Hematopoietic multipotent progenitor cell treated with erythropoietin and hydrocortisone succinate and interleukin-3 and kit ligand, for 17 days (in vitro differentiated cells): ENCODE data around the gene SESN1.

ENCODE experiments used
- DNase-seq: peaks from one replicate; pipeline ENCODE4 v3.0.0-alpha.2; 2015; ENCODE audit warnings: low spot score

The SESN1 gene

GRCh38 chr6:109060571-109060970 is 34.1 kb downstream of the SESN1 start:
- no peak for DNase-seq

- DNase-seq = no peak
Observed at GRCh38 chr6:109059571-109060021, 35.0 kb downstream of the SESN1 start.

- DNase-seq = peak; percentile 23
Observed at GRCh38 chr6:109059153-109059552, 35.5 kb downstream of the SESN1 start.

- no peak for DNase-seq
Observed at GRCh38 chr6:109058620-109059019, 36.0 kb downstream of the SESN1 start.

- DNase-seq = no peak
Observed at GRCh38 chr6:109056661-109057060, 38.0 kb downstream of the SESN1 start.

GRCh38 chr6:109055771-109056235 is 38.8 kb downstream of the SESN1 start:
- no peak for DNase-seq

GRCh38 chr6:109053336-109053735 is 41.3 kb downstream of the SESN1 start:
- DNase-seq = no peak

- no peak for DNase-seq
Observed at GRCh38 chr6:109052852-109053251, 41.8 kb downstream of the SESN1 start.

- no peak for DNase-seq
Observed at GRCh38 chr6:109052018-109052651, 42.5 kb downstream of the SESN1 start.

GRCh38 chr6:109051301-109052017 is 43.2 kb downstream of the SESN1 start:
- DNase-seq = no peak

GRCh38 chr6:109050447-109051102 is 44.1 kb downstream of the SESN1 start:
- DNase-seq = no peak

GRCh38 chr6:109050012-109050411 is 44.6 kb downstream of the SESN1 start:
- no peak for DNase-seq

- DNase-seq = no peak
Observed at GRCh38 chr6:109048670-109049415, 45.8 kb downstream of the SESN1 start.

GRCh38 chr6:109048176-109048575 is 46.5 kb downstream of the SESN1 start:
- DNase-seq = no peak

- DNase-seq = no peak
Observed at GRCh38 chr6:109045493-109045892, 49.2 kb downstream of the SESN1 start.

GRCh38 chr6:109039795-109040194 is 54.9 kb downstream of the SESN1 start:
- DNase-seq = no peak

- DNase-seq = no peak
Observed at GRCh38 chr6:109038837-109039398, 55.7 kb downstream of the SESN1 start.

GRCh38 chr6:109036574-109037294 is 57.9 kb downstream of the SESN1 start:
- no peak for DNase-seq

- no peak for DNase-seq
Observed at GRCh38 chr6:109034526-109034925, 60.1 kb downstream of the SESN1 start.

- DNase-seq = no peak
Observed at GRCh38 chr6:109033655-109034054, 61.0 kb downstream of the SESN1 start.

- no peak for DNase-seq
Observed at GRCh38 chr6:109031416-109031815, 63.2 kb downstream of the SESN1 start.
